Kidney epithelial cell (primary cell): ENCODE data around the gene DDX39A. TPM values are rescaled to one million over a fixed set of nuclear protein-coding genes. Genes with fewer than 3 reads are reported as not detected.
A peak's percentile ranks its signal among the peaks of the same experiment; 100 is the strongest.
"Not testable (repeated sequence)": the region's sequence is repeated elsewhere in the genome, so short reads cannot be mapped to it uniquely, and the experiment has no call there.

Source experiments
- DNase-seq: peaks from one replicate; pipeline ENCODE4 v3.0.0-alpha.2; 2010; ENCODE audit warnings: low read depth
- H3K27me3 ChIP-seq: 2 replicates; pipeline ENCODE4 v1.6.0; 2011; ENCODE audit warnings: low read length; ENCODE audit not compliant: control insufficient read depth, insufficient read depth
- H3K36me3 ChIP-seq: 2 replicates; pipeline ENCODE4 v1.5.1; 2011; ENCODE audit warnings: low read length; ENCODE audit not compliant: control insufficient read depth, insufficient read depth
- H3K4me3 ChIP-seq: 2 replicates; pipeline ENCODE4 v1.5.1; 2011; ENCODE audit warnings: low read depth, mild to moderate bottlenecking, control low read depth, low read length
- total RNA-seq: library from RNA; depleted of rRNA; stranded (reverse); fragments of >200 nt; gene quantifications from 2 replicates; pipeline ENCODE4 v1.2.3, GENCODE V29; 2015
- TF ChIP-seq, protein P1 (sequence below): IDR thresholded peaks from 2 replicates; pipeline ENCODE4 v1.5.1; 2011; ENCODE audit warnings: mild to moderate bottlenecking, moderate library complexity, low read length, control low read depth, inconsistent platforms; ENCODE audit not compliant: insufficient read depth, poor library complexity, severe bottlenecking

The DDX39A gene
- total RNA-seq, 1 donor from 2014 or later, result 96.4 TPM

DNA sequence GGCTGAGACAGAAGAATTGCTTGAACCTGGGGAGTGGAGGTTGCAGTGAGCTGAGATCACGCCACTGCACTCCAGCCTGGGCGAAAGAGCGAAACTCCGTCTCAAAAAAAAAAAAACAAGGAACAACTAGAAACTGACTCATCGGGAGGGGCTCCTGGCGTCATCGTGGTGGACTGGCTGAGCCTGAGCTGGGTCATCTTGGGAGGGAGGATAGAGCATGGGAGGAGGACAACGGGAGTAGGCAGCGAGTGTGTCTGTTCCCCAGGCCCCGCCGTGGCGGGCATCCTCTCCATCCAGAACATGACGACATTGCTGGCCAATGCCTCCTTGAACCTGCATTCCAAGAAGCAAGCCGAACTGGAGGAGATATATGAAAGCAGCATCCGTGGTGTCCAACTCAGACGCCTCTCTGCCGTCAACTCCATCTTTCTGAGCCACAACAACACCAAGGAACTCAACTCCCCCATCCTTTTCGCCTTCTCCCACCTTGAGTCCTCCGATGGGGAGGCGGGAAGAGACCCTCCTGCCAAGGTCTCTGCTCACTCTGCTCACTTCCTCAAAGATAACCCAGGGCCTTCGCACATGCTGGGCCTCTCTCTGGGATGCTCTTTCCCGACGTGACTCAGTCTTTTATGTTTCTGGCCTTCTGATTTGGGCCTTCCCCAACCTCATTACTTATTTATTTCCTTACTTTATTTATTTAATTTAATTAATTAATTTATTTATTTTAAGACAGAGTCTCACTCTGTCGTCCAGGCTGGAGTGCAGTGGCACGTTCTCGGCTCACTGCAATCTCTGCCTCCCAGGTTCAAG, 16.6 kb downstream of the DDX39A start:
- no peak overlapping the region for H3K4me3 ChIP-seq
- no peaks in the 10 kb centered on the region for H3K27me3 ChIP-seq
- peaks cover 3% of the 10 kb centered on the region for H3K36me3 ChIP-seq
- no peak for DNase-seq
- TF ChIP-seq, protein P1, sequence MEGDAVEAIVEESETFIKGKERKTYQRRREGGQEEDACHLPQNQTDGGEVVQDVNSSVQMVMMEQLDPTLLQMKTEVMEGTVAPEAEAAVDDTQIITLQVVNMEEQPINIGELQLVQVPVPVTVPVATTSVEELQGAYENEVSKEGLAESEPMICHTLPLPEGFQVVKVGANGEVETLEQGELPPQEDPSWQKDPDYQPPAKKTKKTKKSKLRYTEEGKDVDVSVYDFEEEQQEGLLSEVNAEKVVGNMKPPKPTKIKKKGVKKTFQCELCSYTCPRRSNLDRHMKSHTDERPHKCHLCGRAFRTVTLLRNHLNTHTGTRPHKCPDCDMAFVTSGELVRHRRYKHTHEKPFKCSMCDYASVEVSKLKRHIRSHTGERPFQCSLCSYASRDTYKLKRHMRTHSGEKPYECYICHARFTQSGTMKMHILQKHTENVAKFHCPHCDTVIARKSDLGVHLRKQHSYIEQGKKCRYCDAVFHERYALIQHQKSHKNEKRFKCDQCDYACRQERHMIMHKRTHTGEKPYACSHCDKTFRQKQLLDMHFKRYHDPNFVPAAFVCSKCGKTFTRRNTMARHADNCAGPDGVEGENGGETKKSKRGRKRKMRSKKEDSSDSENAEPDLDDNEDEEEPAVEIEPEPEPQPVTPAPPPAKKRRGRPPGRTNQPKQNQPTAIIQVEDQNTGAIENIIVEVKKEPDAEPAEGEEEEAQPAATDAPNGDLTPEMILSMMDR, result no peak

DNA sequence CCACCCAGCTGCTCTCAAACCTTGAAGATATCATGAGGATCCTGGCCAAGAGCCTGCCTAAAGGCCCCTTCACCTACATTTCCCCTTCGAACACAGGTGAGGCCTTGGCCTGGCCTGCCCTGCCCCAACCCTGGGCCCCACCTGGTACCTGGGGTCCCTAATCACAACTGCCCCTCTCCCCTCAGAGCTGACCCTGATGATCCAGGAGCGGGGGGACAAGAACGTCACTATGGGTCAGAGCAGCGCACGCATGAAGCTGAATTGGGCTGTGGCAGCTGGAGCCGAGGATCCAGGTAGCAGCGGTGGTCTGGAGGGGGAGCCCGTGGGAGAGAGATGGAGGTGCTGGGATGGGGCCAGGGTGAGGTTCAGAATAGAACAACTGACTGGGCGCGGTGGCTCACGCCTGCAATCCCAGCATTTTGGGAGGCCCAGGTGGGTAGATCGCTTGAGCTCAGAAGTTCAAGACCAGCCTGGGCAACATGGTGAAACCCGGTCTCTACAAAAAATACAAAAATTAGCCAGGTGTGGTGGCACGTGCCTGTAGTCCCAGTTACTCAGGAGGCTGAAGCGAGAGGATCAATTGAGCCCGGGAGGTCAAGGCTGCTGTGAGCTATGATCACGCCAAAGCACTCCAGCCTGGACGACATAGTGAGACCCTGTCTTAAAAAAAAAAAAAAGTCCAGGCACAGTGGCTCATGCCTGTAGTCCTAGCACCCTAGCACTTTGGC, 17.5 kb downstream of the DDX39A start:
- Histone ChIP-seq H3K27me3 (no peaks in the 10 kb centered on the region), H3K36me3 (peaks cover 3% of the 10 kb centered on the region), H3K4me3 (no peak overlapping the region)
- TF ChIP-seq, protein P1, result no peak
- DNase-seq, result no peak

DNA sequence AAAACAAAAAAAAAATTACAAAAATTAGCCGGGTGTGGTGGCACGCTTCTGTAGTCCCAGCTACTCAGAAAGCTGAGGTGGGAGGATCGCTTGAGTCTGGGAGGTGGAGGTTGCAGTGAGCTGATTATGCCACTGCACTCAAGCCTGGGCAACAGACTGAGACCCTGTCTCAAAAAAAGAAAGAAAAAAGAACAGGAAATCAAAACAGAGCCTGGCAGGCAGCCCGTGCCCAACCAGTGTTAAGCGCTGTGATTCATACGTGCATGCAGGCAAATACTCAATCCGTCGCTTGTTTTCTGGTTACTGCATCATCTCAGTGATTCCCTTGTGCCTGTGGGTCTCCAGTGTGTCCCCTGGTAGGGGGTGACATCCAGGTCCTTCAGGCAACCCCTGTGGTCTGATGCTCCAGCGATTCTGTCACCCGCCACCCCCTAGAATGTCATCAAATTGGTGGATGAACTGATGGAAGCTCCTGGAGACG, 18.1 kb downstream of the DDX39A start:
- DNase-seq, result peak; percentile 56
- Histone ChIP-seq H3K36me3 (peaks cover 3% of the 10 kb centered on the region), H3K4me3 (no peak overlapping the region), H3K27me3 (no peaks in the 10 kb centered on the region)
- TF ChIP-seq, protein P1, result no peak

DNA sequence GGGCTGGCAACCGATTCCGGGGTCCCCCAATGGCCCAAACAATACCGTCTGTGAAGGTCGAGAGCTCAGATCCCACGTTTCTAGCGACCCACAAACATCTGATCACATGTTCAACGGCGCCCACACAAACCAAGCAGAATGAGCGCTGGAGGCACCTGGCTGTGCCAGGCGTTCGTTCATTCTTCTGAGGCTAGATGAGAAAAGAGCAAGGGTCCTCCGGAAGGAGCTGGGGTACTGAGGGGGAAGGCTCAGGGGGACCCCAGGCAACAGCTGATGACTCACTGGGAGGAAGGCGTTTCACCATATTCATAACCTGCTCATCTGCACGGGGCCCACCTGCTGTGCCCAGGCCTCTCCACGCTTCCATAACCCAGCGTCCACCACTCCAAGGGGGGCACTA, 22.0 kb downstream of the DDX39A start:
- not testable (repeated sequence) for H3K4me3 ChIP-seq, DNase-seq, H3K36me3 ChIP-seq, H3K27me3 ChIP-seq

DNA sequence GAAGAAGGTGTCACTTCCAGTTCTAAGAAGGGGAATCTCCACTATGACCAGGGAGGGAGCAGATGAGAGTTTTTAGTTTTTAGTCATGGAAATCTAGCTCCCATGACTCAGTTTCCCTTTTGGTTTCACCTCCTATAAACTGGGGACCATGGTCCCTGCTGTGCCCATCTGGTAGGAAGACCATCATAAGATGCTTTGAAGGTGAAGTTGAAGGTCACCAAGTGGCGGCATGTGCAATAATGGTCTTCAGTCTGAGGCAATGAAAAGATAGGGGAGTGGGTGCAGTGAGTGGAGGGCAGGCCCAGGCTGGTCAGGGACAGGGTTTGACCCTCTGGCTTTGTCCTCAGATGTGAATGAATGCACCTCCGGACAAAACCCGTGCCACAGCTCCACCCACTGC, 22.4 kb downstream of the DDX39A start:
- not testable (repeated sequence) for H3K36me3 ChIP-seq, DNase-seq, H3K4me3 ChIP-seq, H3K27me3 ChIP-seq

DNA sequence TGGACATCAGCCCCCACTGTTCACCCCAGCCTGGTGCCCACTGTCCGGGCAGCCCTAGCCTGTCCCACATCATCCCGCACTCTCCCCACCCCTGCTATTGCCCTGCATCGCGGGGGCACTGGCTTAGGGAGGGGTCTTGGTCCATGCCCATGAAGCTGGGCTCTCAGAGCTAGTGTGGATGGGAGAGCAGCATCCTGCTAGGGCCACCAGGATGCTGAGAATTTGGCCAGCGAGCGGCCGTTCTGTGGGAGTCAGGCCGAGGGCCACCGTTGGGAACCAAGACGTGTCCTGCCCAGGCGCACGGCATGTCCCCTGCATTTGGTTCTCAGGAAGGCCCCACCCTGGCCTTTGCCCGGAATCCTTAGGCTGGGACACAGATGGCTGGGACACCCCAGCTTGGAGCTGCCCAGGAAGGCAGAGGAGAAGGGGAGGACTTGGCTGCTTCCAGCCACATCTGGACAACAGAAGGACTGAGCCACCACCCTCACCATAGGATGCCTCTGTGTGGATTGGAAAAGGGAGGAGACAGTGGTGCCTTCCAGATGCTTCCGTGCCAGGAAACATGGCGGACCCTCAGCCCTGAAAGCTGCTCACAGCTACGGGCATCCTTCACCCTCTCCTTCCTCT, 23.3 kb downstream of the DDX39A start:
- TF ChIP-seq, protein P1, result no peak
- no peak for DNase-seq
- Histone ChIP-seq H3K27me3 (no peaks in the 10 kb centered on the region), H3K36me3 (no peaks in the 10 kb centered on the region), H3K4me3 (no peak overlapping the region)
